ENCODE measurements around the gene MINDY4. TPM values are rescaled to one million over a fixed set of nuclear protein-coding genes. Genes with fewer than 3 reads are reported as not detected.

The MINDY4 gene
- total and polyA plus RNA-seq, 10 of the 15 experiments (the other 5 are each of a cell fraction or from before 2014, with no cell fraction given): 0.10 to 0.90 (median 0.40) TPM

GRCh38 chr7:30813466-30813865, 42.2 kb downstream of the MINDY4 start:
- in situ Hi-C loops (cut with MboI): no loop called here
- no peak overlapping the region for H3K4me2 ChIP-seq (ENCODE audit: control insufficient read depth, insufficient read depth)

GRCh38 chr7:30814700-30815387, 43.6 kb downstream of the MINDY4 start:
- ATAC-seq (no peak), FAIRE-seq (no peak), DNase-seq (ENCODE audit: low read depth, low spot score) (no peak)
- in situ Hi-C loops (cut with MboI): no loop called here
- ChIA-PET RAD21 (ENCODE audit: unreplicated experiment) (no interaction called here), POLR2A (no interaction called here), CTCF (no interaction called here), SMC1A (ENCODE audit: uncharacterized antibody, unreplicated experiment) (no interaction called here)
- no peaks in the 10 kb centered on the region for H3K9me3 ChIP-seq (replicated peaks; ENCODE audit: control insufficient read depth, insufficient read depth, low read length)
- H3K4me1 ChIP-seq (ENCODE audit: control insufficient read depth, insufficient read depth, low read length): no peaks in the 10 kb centered on the region
- no peak for TF ChIP-seq SP1 (IDR thresholded peaks at IDR 0.05; ENCODE audit: low read depth, low read length)
- H4K20me1 ChIP-seq (ENCODE audit: control insufficient read depth, insufficient read depth): no peaks in the 10 kb centered on the region
- H3K27ac ChIP-seq (ENCODE audit: control insufficient read depth, insufficient read depth): no peak overlapping the region
- no peaks in the 10 kb centered on the region for H3K79me2 ChIP-seq (ENCODE audit: control insufficient read depth, insufficient read depth, low read length)
- H2AFZ ChIP-seq (ENCODE audit: control insufficient read depth, low read depth, low read length): no peak overlapping the region
- no TSS peak for BruUV-seq (replicated peaks)
- H3K9ac ChIP-seq (ENCODE audit: control insufficient read depth, insufficient read depth, low read length): no peak overlapping the region
- 46% methylated on average over 4 of the region's 4 CpGs for WGBS (ENCODE audit: insufficient coverage, insufficient replicate concordance, low lambda C conversion rate, missing lambda C conversion rate)
- no peaks in the 10 kb centered on the region for H3K36me3 ChIP-seq (ENCODE audit: control insufficient read depth in 2 of 2, insufficient read depth in 2 of 2, low read length in 1 of 2)
- H3K27me3 ChIP-seq (replicated peaks in 1 of 2; ENCODE audit: control insufficient read depth in 2 of 2, insufficient read depth in 2 of 2, low read length in 1 of 2): no peaks in the 10 kb centered on the region
- intact Hi-C loops (cut with micrococcal nuclease; ENCODE audit: unreplicated experiment): no loop called here
- no peak overlapping the region for H3K4me3 ChIP-seq
- H3K4me2 ChIP-seq (ENCODE audit: control insufficient read depth, insufficient read depth): no peak overlapping the region

More at GRCh38 chr7:30813466-30813865, 42.2 kb downstream of the MINDY4 start:
- DNase-seq (ENCODE audit: low read depth, low spot score) (no peak), FAIRE-seq (no peak), ATAC-seq (no peak)
- ChIA-PET RAD21 (ENCODE audit: unreplicated experiment) (no interaction called here), POLR2A (no interaction called here), CTCF (no interaction called here), SMC1A (ENCODE audit: uncharacterized antibody, unreplicated experiment) (no interaction called here)
- H3K27me3 ChIP-seq (replicated peaks in 1 of 2; ENCODE audit: control insufficient read depth in 2 of 2, insufficient read depth in 2 of 2, low read length in 1 of 2): no peaks in the 10 kb centered on the region
- 27% methylated on average over 4 of the region's 4 CpGs for WGBS (ENCODE audit: insufficient coverage, insufficient replicate concordance, low lambda C conversion rate, missing lambda C conversion rate)
- H3K9ac ChIP-seq (ENCODE audit: control insufficient read depth, insufficient read depth, low read length): no peak overlapping the region
- TF ChIP-seq JUND (IDR thresholded peaks at IDR 0.05; ENCODE audit: low read depth, low read length) (no peak), E2F4 (IDR thresholded peaks at IDR 0.05; ENCODE audit: low read depth, low read length) (no peak), CBX3 (IDR thresholded peaks at IDR 0.05; ENCODE audit: borderline replicate concordance, low read depth) (no peak), SMARCA5 (IDR thresholded peaks at IDR 0.05) (no peak), CHD4 (IDR thresholded peaks at IDR 0.05) (no peak), ZNF24 (IDR thresholded peaks at IDR 0.05) (no peak), HDAC2 (IDR thresholded peaks at IDR 0.05) (no peak)
- no peaks in the 10 kb centered on the region for H3K36me3 ChIP-seq (ENCODE audit: control insufficient read depth in 2 of 2, insufficient read depth in 2 of 2, low read length in 1 of 2)
- H3K4me1 ChIP-seq (ENCODE audit: control insufficient read depth, insufficient read depth, low read length): no peaks in the 10 kb centered on the region
- no peak overlapping the region for H3K4me3 ChIP-seq
- H2AFZ ChIP-seq (ENCODE audit: control insufficient read depth, low read depth, low read length): no peak overlapping the region
- H3K79me2 ChIP-seq (ENCODE audit: control insufficient read depth, insufficient read depth, low read length): no peaks in the 10 kb centered on the region
- no peak overlapping the region for H3K27ac ChIP-seq (ENCODE audit: control insufficient read depth, insufficient read depth)
- H3K9me3 ChIP-seq (replicated peaks; ENCODE audit: control insufficient read depth, insufficient read depth, low read length): no peaks in the 10 kb centered on the region
- no TSS peak for BruUV-seq (replicated peaks)
- no peaks in the 10 kb centered on the region for H4K20me1 ChIP-seq (ENCODE audit: control insufficient read depth, insufficient read depth)
- intact Hi-C loops (cut with micrococcal nuclease; ENCODE audit: unreplicated experiment): no loop called here
